ENCODE data around the gene PLIN4.
"Not testable (repeated sequence)": the region's sequence is repeated elsewhere in the genome, so short reads cannot be mapped to it uniquely, and the experiment has no call there.

PLIN4 gene

GRCh38 chr19:4531562-4532165, 13.4 kb upstream of the PLIN4 start:
- H3K4me3 ChIP-seq (ENCODE audit: low read depth, low read length), result no peak overlapping the region
- DNase-seq (ENCODE audit: low read depth), result no peak
- no peak for TF ChIP-seq CTCF (IDR thresholded peaks at IDR 0.05; ENCODE audit: control insufficient read depth, extremely low read depth, insufficient read depth)

- no peak for DNase-seq (ENCODE audit: low read depth)
- H3K4me3 ChIP-seq (ENCODE audit: low read depth, low read length), result no peak overlapping the region
- no peak for TF ChIP-seq CTCF (IDR thresholded peaks at IDR 0.05; ENCODE audit: control insufficient read depth, extremely low read depth, insufficient read depth)
Observed at GRCh38 chr19:4529924-4530522, 11.7 kb upstream of the PLIN4 start.

GRCh38 chr19:4528843-4529242, 10.6 kb upstream of the PLIN4 start:
- TF ChIP-seq CTCF (IDR thresholded peaks at IDR 0.05; ENCODE audit: control insufficient read depth, extremely low read depth, insufficient read depth), result no peak
- DNase-seq (ENCODE audit: low read depth), result no peak
- H3K4me3 ChIP-seq (ENCODE audit: low read depth, low read length), result no peak overlapping the region

GRCh38 chr19:4527377-4527776, 9.1 kb upstream of the PLIN4 start:
- H3K4me3 ChIP-seq (ENCODE audit: low read depth, low read length); DNase-seq (ENCODE audit: low read depth): not testable (repeated sequence)

- no peak overlapping the region for H3K4me3 ChIP-seq (ENCODE audit: low read depth, low read length)
- no peak; the same call in 1 of the 2 replicates for TF ChIP-seq CTCF (IDR thresholded peaks at IDR 0.05; ENCODE audit: control insufficient read depth, extremely low read depth, insufficient read depth)
- no peak for DNase-seq (ENCODE audit: low read depth)
Observed at GRCh38 chr19:4525563-4526002, 7.3 kb upstream of the PLIN4 start.

- no peak overlapping the region for H3K4me3 ChIP-seq (ENCODE audit: low read depth, low read length)
- DNase-seq (ENCODE audit: low read depth), result no peak
- peak; percentile 66 for TF ChIP-seq CTCF (IDR thresholded peaks at IDR 0.05; ENCODE audit: control insufficient read depth, extremely low read depth, insufficient read depth)
Observed at GRCh38 chr19:4524808-4525562, 6.7 kb upstream of the PLIN4 start.

- TF ChIP-seq CTCF (IDR thresholded peaks at IDR 0.05; ENCODE audit: control insufficient read depth, extremely low read depth, insufficient read depth), result peak; percentile 68
- H3K4me3 ChIP-seq (ENCODE audit: low read depth, low read length), result no peak overlapping the region
- no peak for DNase-seq (ENCODE audit: low read depth)
Observed at GRCh38 chr19:4523306-4524110, 5.2 kb upstream of the PLIN4 start.

All from LNCaP clone FGC (cell line).